Neural progenitor cell (in vitro differentiated cells): ENCODE results near the gene PLS3. TPM values are rescaled to one million over a fixed set of nuclear protein-coding genes. Genes with fewer than 3 reads are reported as not detected.

Source experiments
- DNase-seq: peaks from one replicate; pipeline ENCODE4 v3.0.0-alpha.2; 2016; ENCODE audit warnings: low spot score
- H2AFZ ChIP-seq: fragments of 200-600 bp; sonication (generic); replicated peaks from 2 replicates; pipeline ENCODE4 v1.6.1; 2016; ENCODE audit warnings: antibody characterized with exemption
- H3F3A ChIP-seq: fragments of 200-600 bp; sonication (generic); 2 replicates; pipeline ENCODE4 v1.6.1; 2016; ENCODE audit warnings: antibody characterized with exemption, low read depth
- H3K27ac ChIP-seq: fragments of 200-600 bp; sonication (generic); 2 replicates; pipeline ENCODE4 v1.5.1; 2016; ENCODE audit warnings: mild to moderate bottlenecking
- H3K27me3 ChIP-seq: fragments of 200-600 bp; sonication (generic); 2 replicates; pipeline ENCODE4 v1.6.1; 2016; ENCODE audit warnings: mild to moderate bottlenecking, moderate library complexity
- H3K36me3 ChIP-seq: fragments of 200-600 bp; sonication (generic); 2 replicates; pipeline ENCODE4 v1.5.1; 2016
- H3K4me1 ChIP-seq: fragments of 200-600 bp; sonication (generic); 2 replicates; pipeline ENCODE4 v1.6.1; 2016; ENCODE audit warnings: mixed run types
- H3K4me2 ChIP-seq: fragments of 200-600 bp; sonication (generic); 2 replicates; pipeline ENCODE4 v1.6.1; 2016
- H3K4me3 ChIP-seq: fragments of 200-600 bp; sonication (generic); 2 replicates; pipeline ENCODE4 v1.5.1; 2016
- H3K79me2 ChIP-seq: fragments of 200-600 bp; sonication (generic); 2 replicates; pipeline ENCODE4 v1.6.1; 2016; ENCODE audit warnings: low read depth
- H3K9ac ChIP-seq: fragments of 200-600 bp; sonication (generic); 2 replicates; pipeline ENCODE4 v1.6.1; 2016
- H3K9me3 ChIP-seq: fragments of 200-600 bp; sonication (generic); 2 replicates; pipeline ENCODE4 v1.5.1; 2016; ENCODE audit warnings: low read depth
- H4K20me1 ChIP-seq: fragments of 200-600 bp; sonication (generic); 2 replicates; pipeline ENCODE4 v1.6.1; 2016; ENCODE audit warnings: low read depth
- H3K27ac Mint-ChIP-seq: 3 replicates; pipeline ENCODE4 v1.8.0; 2021; ENCODE audit warnings: mixed read lengths
- H3K27me3 Mint-ChIP-seq: 2 replicates; pipeline ENCODE4 v1.8.0; 2022; ENCODE audit warnings: low read depth, mild to moderate bottlenecking, inconsistent platforms, moderate library complexity, mixed read lengths; ENCODE audit not compliant: insufficient read depth
- H3K36me3 Mint-ChIP-seq: 3 replicates; pipeline ENCODE4 v1.8.0; 2021; ENCODE audit warnings: mixed read lengths
- H3K4me1 Mint-ChIP-seq: 3 replicates; pipeline ENCODE4 v1.8.0; 2021; ENCODE audit warnings: mixed read lengths
- H3K4me3 Mint-ChIP-seq: 3 replicates; pipeline ENCODE4 v1.8.0; 2021; ENCODE audit warnings: mild to moderate bottlenecking, moderate library complexity, mixed read lengths
- H3K9me3 Mint-ChIP-seq: 3 replicates; pipeline ENCODE4 v1.8.0; 2020; ENCODE audit warnings: mixed read lengths
- CTCF ChIP-seq: fragments of 200-600 bp; sonication (generic); IDR thresholded peaks from 2 replicates; pipeline ENCODE4 v1.5.1; 2017; ENCODE audit warnings: antibody characterized with exemption, mild to moderate bottlenecking
- EZH2 ChIP-seq: fragments of 200-600 bp; sonication (generic); IDR thresholded peaks from 2 replicates; pipeline ENCODE4 v1.6.1; 2017; ENCODE audit warnings: antibody characterized with exemption, mild to moderate bottlenecking, moderate library complexity
- EZH2phosphoT487 ChIP-seq: fragments of 200-600 bp; sonication (generic); IDR thresholded peaks from 2 replicates; pipeline ENCODE4 v1.6.1; 2017; ENCODE audit warnings: antibody characterized with exemption
- total RNA-seq: library from RNA; depleted of rRNA; stranded (reverse); fragments of >200 nt; gene quantifications from 2 replicates; pipeline ENCODE4 v1.2.3, GENCODE V29; 2015; ENCODE audit warnings: low replicate concordance

PLS3 gene
- total RNA-seq, 1 donor from 2014 or later, result 222 TPM

DNA sequence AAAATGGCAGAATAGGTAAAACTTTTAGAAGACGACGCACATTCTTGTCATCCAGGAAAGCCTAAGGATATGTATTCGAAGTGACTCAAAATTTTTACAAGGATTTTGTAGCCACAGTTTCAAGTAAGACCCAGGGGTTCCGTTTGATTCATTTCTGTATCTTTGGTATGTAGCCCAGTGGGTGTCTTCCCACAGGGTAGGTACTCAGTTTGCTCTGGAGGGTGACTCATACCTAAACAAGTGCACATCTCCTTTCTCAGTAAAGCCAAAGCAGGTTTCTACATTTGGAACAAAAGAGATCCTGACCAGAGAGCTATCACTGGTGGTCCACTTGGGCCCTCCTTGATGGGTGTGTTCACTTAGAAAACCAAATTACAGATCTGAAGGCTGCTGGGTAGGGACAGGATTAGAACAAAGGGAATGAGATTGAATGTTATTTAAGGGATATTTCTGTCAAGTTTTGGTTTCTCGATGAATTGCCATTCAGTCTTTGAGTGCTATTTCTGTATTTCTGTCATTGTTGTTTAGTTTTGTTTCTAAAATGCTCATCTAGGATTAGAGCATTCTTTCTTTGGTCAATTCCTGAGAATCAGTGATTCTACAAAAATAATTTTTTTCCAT lies 56.1 kb downstream of the PLS3 start:
- H3K9me3 Mint-ChIP-seq, result no peaks in the 10 kb centered on the region
- H3F3A ChIP-seq, result peaks cover 18% of the 10 kb centered on the region
- H3K4me3 ChIP-seq, result no peak overlapping the region
- H3K4me3 Mint-ChIP-seq, result no peak overlapping the region
- H3K27me3 ChIP-seq, result no peaks in the 10 kb centered on the region
- peak overlapping the region; percentile 39 for H3K27ac Mint-ChIP-seq
- TF ChIP-seq EZH2 (no peak), CTCF (no peak), EZH2phosphoT487 (no peak)
- H2AFZ ChIP-seq, result no peak overlapping the region
- peaks cover 31% of the 10 kb centered on the region for H3K4me1 ChIP-seq
- no peak for DNase-seq
- H3K36me3 Mint-ChIP-seq, result peaks cover 7% of the 10 kb centered on the region
- H3K4me1 Mint-ChIP-seq, result peaks cover 33% of the 10 kb centered on the region
- no peak overlapping the region for H3K4me2 ChIP-seq
- H3K27me3 Mint-ChIP-seq, result peaks cover 4% of the 10 kb centered on the region
- no peaks in the 10 kb centered on the region for H3K9me3 ChIP-seq
- no peaks in the 10 kb centered on the region for H4K20me1 ChIP-seq
- no peaks in the 10 kb centered on the region for H3K36me3 ChIP-seq
- H3K9ac ChIP-seq, result no peak overlapping the region
- H3K79me2 ChIP-seq, result peaks cover 5% of the 10 kb centered on the region
- H3K27ac ChIP-seq, result no peak overlapping the region

GRCh38 chrX:115622534-115622933 lies 61.6 kb downstream of the PLS3 start:
- TF ChIP-seq EZH2 (no peak), EZH2phosphoT487 (no peak)
- H3K4me2 ChIP-seq, result no peak overlapping the region
- no peak overlapping the region for H3K4me3 Mint-ChIP-seq
- no peaks in the 10 kb centered on the region for H4K20me1 ChIP-seq
- peaks cover 8% of the 10 kb centered on the region for H3F3A ChIP-seq
- no peaks in the 10 kb centered on the region for H3K9me3 Mint-ChIP-seq
- H3K4me1 Mint-ChIP-seq, result peaks cover 15% of the 10 kb centered on the region
- no peaks in the 10 kb centered on the region for H3K27me3 ChIP-seq
- H3K4me3 ChIP-seq, result no peak overlapping the region
- H3K9ac ChIP-seq, result no peak overlapping the region
- no peak overlapping the region for H3K27ac Mint-ChIP-seq
- H3K27me3 Mint-ChIP-seq, result peaks cover 4% of the 10 kb centered on the region
- no peak for DNase-seq
- no peak overlapping the region for H2AFZ ChIP-seq
- H3K79me2 ChIP-seq, result no peaks in the 10 kb centered on the region
- no peak overlapping the region for H3K27ac ChIP-seq
- H3K4me1 ChIP-seq, result peaks cover 18% of the 10 kb centered on the region
- no peaks in the 10 kb centered on the region for H3K9me3 ChIP-seq
- H3K36me3 ChIP-seq, result no peaks in the 10 kb centered on the region
- H3K36me3 Mint-ChIP-seq, result peaks cover 12% of the 10 kb centered on the region

DNA sequence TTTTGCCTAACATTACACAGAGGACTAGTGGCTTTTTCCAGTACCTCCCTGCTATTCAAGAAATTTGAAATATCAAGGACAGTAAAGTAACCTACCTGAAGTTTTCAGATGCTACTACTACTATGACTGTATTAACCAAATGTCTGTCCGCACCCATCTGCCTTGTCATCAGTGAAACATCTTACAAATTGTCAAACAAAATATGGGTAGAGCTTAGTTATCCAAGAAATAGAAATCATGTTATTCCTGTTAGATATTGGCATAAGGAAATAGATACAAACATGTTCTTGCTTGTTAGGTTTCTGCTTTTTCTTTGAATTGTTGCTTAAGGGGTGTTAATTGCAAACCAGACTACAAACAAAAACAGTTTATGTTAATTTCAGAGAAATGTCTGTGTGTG lies 63.9 kb downstream of the PLS3 start:
- peaks cover 18% of the 10 kb centered on the region for H3K4me1 ChIP-seq
- peak overlapping the region; percentile 63 for H3K4me2 ChIP-seq
- H3K4me3 Mint-ChIP-seq, result no peak overlapping the region
- H3K27ac ChIP-seq, result no peak overlapping the region
- no peak overlapping the region for H3K9ac ChIP-seq
- peaks cover 14% of the 10 kb centered on the region for H3F3A ChIP-seq
- H3K27ac Mint-ChIP-seq, result no peak overlapping the region
- H3K9me3 Mint-ChIP-seq, result no peaks in the 10 kb centered on the region
- H2AFZ ChIP-seq, result no peak overlapping the region
- no peaks in the 10 kb centered on the region for H4K20me1 ChIP-seq
- no peaks in the 10 kb centered on the region for H3K9me3 ChIP-seq
- TF ChIP-seq EZH2phosphoT487, result no peak
- TF ChIP-seq CTCF, result no peak
- TF ChIP-seq EZH2, result no peak
- no peaks in the 10 kb centered on the region for H3K27me3 ChIP-seq
- H3K27me3 Mint-ChIP-seq, result no peaks in the 10 kb centered on the region
- peaks cover 10% of the 10 kb centered on the region for H3K4me1 Mint-ChIP-seq
- H3K36me3 Mint-ChIP-seq, result peaks cover 13% of the 10 kb centered on the region
- H3K36me3 ChIP-seq, result no peaks in the 10 kb centered on the region
- H3K4me3 ChIP-seq, result no peak overlapping the region
- H3K79me2 ChIP-seq, result no peaks in the 10 kb centered on the region
- no peak for DNase-seq

DNA sequence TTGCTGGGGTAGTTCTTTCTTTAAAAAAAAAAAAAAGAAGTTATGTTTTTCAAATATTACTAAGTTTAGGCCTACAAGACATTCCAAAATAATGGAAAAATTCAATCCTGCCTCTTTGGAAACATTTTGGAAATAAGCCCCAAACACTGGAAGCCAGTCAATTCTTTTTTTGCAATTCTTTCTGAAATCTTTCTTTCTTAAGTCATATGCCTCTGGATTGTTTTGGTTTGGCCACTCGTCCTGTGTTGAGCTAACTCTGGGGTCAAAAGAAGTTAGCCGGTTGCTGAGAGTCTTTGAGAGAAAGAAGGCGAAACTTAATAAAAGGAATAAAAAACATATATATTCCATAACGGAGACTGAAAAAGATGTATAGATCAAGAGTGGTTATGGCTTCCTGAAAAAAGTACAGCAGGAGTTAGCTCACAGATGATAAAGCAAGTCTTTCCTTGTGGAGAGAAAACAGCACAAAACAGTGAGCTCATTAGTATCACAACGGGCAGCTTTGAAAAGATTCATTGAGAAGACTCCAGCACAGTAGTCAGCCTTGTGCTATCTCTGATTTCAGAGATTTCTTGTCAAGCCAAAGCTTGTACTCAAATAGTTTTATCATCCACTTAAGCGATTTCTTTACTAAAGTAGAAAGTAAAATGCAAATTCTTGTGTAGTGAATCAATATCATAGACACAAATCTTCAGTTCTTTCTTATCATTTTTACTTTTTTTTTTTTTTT lies 64.8 kb downstream of the PLS3 start:
- Histone ChIP-seq H3K36me3 (no peaks in the 10 kb centered on the region), H4K20me1 (no peaks in the 10 kb centered on the region), H3F3A (peaks cover 14% of the 10 kb centered on the region), H3K4me3 (peak overlapping the region; percentile 13), H3K4me2 (peak overlapping the region; percentile 63), H3K9me3 (no peaks in the 10 kb centered on the region), H3K27ac (peak overlapping the region; percentile 74), H3K9ac (peak overlapping the region; percentile 4), H2AFZ (peak overlapping the region; percentile 31), H3K79me2 (no peaks in the 10 kb centered on the region), H3K4me1 (peaks cover 18% of the 10 kb centered on the region), H3K27me3 (no peaks in the 10 kb centered on the region)
- peaks cover 10% of the 10 kb centered on the region for H3K4me1 Mint-ChIP-seq
- no peak for TF ChIP-seq EZH2
- no peak for TF ChIP-seq CTCF
- TF ChIP-seq EZH2phosphoT487, result no peak
- H3K27me3 Mint-ChIP-seq, result no peaks in the 10 kb centered on the region
- DNase-seq, result peak; percentile 55
- peaks cover 11% of the 10 kb centered on the region for H3K36me3 Mint-ChIP-seq
- no peak overlapping the region for H3K4me3 Mint-ChIP-seq
- H3K27ac Mint-ChIP-seq, result peak overlapping the region; percentile 26
- H3K9me3 Mint-ChIP-seq, result no peaks in the 10 kb centered on the region
